ENCODE measurements around the gene AVPI1. TPM values are rescaled to one million over a fixed set of nuclear protein-coding genes. Genes with fewer than 3 reads are reported as not detected.

The AVPI1 gene
- total RNA-seq, 1 donor from 2014 or later = 2.4 TPM

- H3K4me1 Mint-ChIP-seq = peaks cover 35% of the 10 kb centered on the region
- H3K36me3 Mint-ChIP-seq (ENCODE audit: low read depth) = peaks cover 3% of the 10 kb centered on the region
- DNase-seq (ENCODE audit: low read depth, low spot score) = no peak
- no peak overlapping the region for H3K4me3 Mint-ChIP-seq
- no peaks in the 10 kb centered on the region for H3K27me3 Mint-ChIP-seq (ENCODE audit: low read depth)
- no peak for TF ChIP-seq CTCF (conservative IDR thresholded peaks at IDR 0.05)
- H3K9me3 Mint-ChIP-seq = no peaks in the 10 kb centered on the region
- no peak overlapping the region for H3K27ac Mint-ChIP-seq (ENCODE audit: unreplicated experiment)
Observed at GRCh38 chr10:97721871-97722780, 35.1 kb upstream of the AVPI1 start.

GRCh38 chr10:97719602-97720001 lies 32.6 kb upstream of the AVPI1 start:
- TF ChIP-seq CTCF (conservative IDR thresholded peaks at IDR 0.05) = no peak
- no peaks in the 10 kb centered on the region for H3K9me3 Mint-ChIP-seq
- no peak overlapping the region for H3K4me3 Mint-ChIP-seq
- peaks cover 3% of the 10 kb centered on the region for H3K36me3 Mint-ChIP-seq (ENCODE audit: low read depth)
- DNase-seq (ENCODE audit: low read depth, low spot score) = no peak
- H3K4me1 Mint-ChIP-seq = peaks cover 49% of the 10 kb centered on the region
- peaks cover 4% of the 10 kb centered on the region for H3K27me3 Mint-ChIP-seq (ENCODE audit: low read depth)
- no peak overlapping the region for H3K27ac Mint-ChIP-seq (ENCODE audit: unreplicated experiment)

GRCh38 chr10:97718659-97719142 lies 31.7 kb upstream of the AVPI1 start:
- TF ChIP-seq CTCF (conservative IDR thresholded peaks at IDR 0.05) = no peak
- Mint-ChIP-seq H3K27me3 (ENCODE audit: low read depth) (peaks cover 4% of the 10 kb centered on the region), H3K36me3 (ENCODE audit: low read depth) (peaks cover 3% of the 10 kb centered on the region), H3K9me3 (no peaks in the 10 kb centered on the region), H3K4me3 (peak overlapping the region; percentile 77), H3K4me1 (peaks cover 53% of the 10 kb centered on the region), H3K27ac (ENCODE audit: unreplicated experiment) (peak overlapping the region; percentile 81)
- DNase-seq (ENCODE audit: low read depth, low spot score) = no peak

GRCh38 chr10:97718178-97718577 lies 31.1 kb upstream of the AVPI1 start:
- Mint-ChIP-seq H3K27ac (ENCODE audit: unreplicated experiment) (peak overlapping the region; percentile 81), H3K4me1 (peaks cover 53% of the 10 kb centered on the region), H3K27me3 (ENCODE audit: low read depth) (peaks cover 4% of the 10 kb centered on the region), H3K4me3 (peak overlapping the region; percentile 77), H3K36me3 (ENCODE audit: low read depth) (peaks cover 3% of the 10 kb centered on the region), H3K9me3 (no peaks in the 10 kb centered on the region)
- peak; percentile 35 for DNase-seq (ENCODE audit: low read depth, low spot score)
- TF ChIP-seq CTCF (conservative IDR thresholded peaks at IDR 0.05) = no peak

GRCh38 chr10:97717627-97718026 lies 30.6 kb upstream of the AVPI1 start:
- no peak for DNase-seq (ENCODE audit: low read depth, low spot score)
- H3K36me3 Mint-ChIP-seq (ENCODE audit: low read depth) = peaks cover 3% of the 10 kb centered on the region
- peaks cover 59% of the 10 kb centered on the region for H3K4me1 Mint-ChIP-seq
- no peak for TF ChIP-seq CTCF (conservative IDR thresholded peaks at IDR 0.05)
- peak overlapping the region; percentile 81 for H3K27ac Mint-ChIP-seq (ENCODE audit: unreplicated experiment)
- H3K9me3 Mint-ChIP-seq = no peaks in the 10 kb centered on the region
- H3K4me3 Mint-ChIP-seq = peak overlapping the region; percentile 77
- peaks cover 6% of the 10 kb centered on the region for H3K27me3 Mint-ChIP-seq (ENCODE audit: low read depth)

Measured in neural crest cell (in vitro differentiated cells).